Stomach (tissue), 9 donors: ENCODE results near the gene TSEN54. TPM values are rescaled to one million over a fixed set of nuclear protein-coding genes. Genes with fewer than 3 reads are reported as not detected.
A peak's percentile ranks its signal among the peaks of the same experiment; 100 is the strongest.

ENCODE experiments used
- DNase-seq, 2 donors: peaks; one replicate each; pipeline versions ENCODE4 v3.0.0 to v3.0.0-alpha.2; 2013 to 2019
- H3K27ac ChIP-seq, 5 donors: fragments of 200-600 bp in 4 of 5; sonication (generic) in 4 of 5; one replicate each; pipeline ENCODE4 v1.5.1; 2013 to 2019; ENCODE audit warnings: mild to moderate bottlenecking in 1 of 5, moderate library complexity in 1 of 5
- H3K27me3 ChIP-seq, 3 donors: fragments of 200-600 bp; sonication (generic); one replicate each; pipeline ENCODE4 v1.5.1; 2017 to 2019; ENCODE audit warnings: mixed run types in 1 of 3
- H3K36me3 ChIP-seq, 4 donors: fragments of 200-600 bp; sonication (generic); 1 replicate in 3 of 4; 2 replicates in 1 of 4; pipeline ENCODE4 v1.5.1; 2016 to 2019
- H3K4me1 ChIP-seq, 4 donors: fragments of 200-600 bp; sonication (generic); one replicate each; pipeline ENCODE4 v1.5.1; 2016 to 2019
- H3K4me3 ChIP-seq, 4 donors: fragments of 200-600 bp; sonication (generic) in 3 of 4; one replicate each; pipeline ENCODE4 v1.5.1; 2016 to 2019; ENCODE audit warnings: mild to moderate bottlenecking in 1 of 4
- H3K9me3 ChIP-seq, 4 donors: fragments of 200-600 bp; sonication (generic); one replicate each; pipeline ENCODE4 v1.5.1; 2016 to 2019
- EP300 ChIP-seq: sonication (generic); formaldehyde crosslinking; IDR thresholded peaks from one replicate; pipeline ENCODE4 v1.6.1; 2017; ENCODE audit warnings: antibody characterized with exemption
- POLR2A ChIP-seq, 4 donors: fragments of 450-650 bp; IDR thresholded peaks; one replicate each; pipeline ENCODE4 v1.6.1; 2016; ENCODE audit warnings: antibody characterized with exemption in 4 of 4, control low read depth in 2 of 4, mild to moderate bottlenecking in 1 of 4, moderate library complexity in 1 of 4
- POLR2AphosphoS5 ChIP-seq, 3 donors: sonication (generic); formaldehyde crosslinking; IDR thresholded peaks; one replicate each; pipeline ENCODE4 v1.6.1; 2016; ENCODE audit warnings: antibody characterized with exemption in 3 of 3
- WGBS, 5 donors: extraction: QIAGEN DNeasy Blood & Tissue Kit in 3 of 5; methylation state at CpG; one replicate each; pipeline versions ENCODE4 v1.1.5 to v1.1.7; 2013 to 2018; 5-methylcytosine and 5-hydroxymethylcytosine counted together
- intact Hi-C: fragments of 100-400 bp; cut with DNase I; formaldehyde crosslinking; loops from one replicate; pipeline ENCODE4 v1.15.1; 2023; ENCODE audit warnings: low total_unique reads
- polyA plus RNA-seq, 3 donors: library from polyadenylated mRNA; stranded (reverse); fragments of 200-250 nt; gene quantifications; one replicate each; pipeline ENCODE4 v1.2.3, GENCODE V29; 2013
- total RNA-seq, 5 donors: library from RNA; depleted of rRNA; stranded (reverse); fragments of >200 nt; gene quantifications; one replicate each; pipeline versions ENCODE4 v1.1.0 to v1.2.3, GENCODE V29; 2014 to 2016
- TF ChIP-seq, protein P1 (sequence below), 7 experiments: fragments of 450-650 bp in 4 of 7; fragments of 200-600 bp in 3 of 7; sonication (generic) in 3 of 7; IDR thresholded peaks; one replicate each; pipeline ENCODE4 v1.5.1; 2016 to 2019; ENCODE audit warnings: antibody characterized with exemption in 7 of 7, control low read depth in 2 of 7, mild to moderate bottlenecking in 1 of 7
- donor health status: healthy with polysubstance abuse.
- donor health status: Bipolar disorder and iron deficiency.
- donor health status: healthy.

Gene TSEN54
- total and polyA plus RNA-seq, 8 donors, result 13.2 to 219 (median 42.1) TPM

DNA sequence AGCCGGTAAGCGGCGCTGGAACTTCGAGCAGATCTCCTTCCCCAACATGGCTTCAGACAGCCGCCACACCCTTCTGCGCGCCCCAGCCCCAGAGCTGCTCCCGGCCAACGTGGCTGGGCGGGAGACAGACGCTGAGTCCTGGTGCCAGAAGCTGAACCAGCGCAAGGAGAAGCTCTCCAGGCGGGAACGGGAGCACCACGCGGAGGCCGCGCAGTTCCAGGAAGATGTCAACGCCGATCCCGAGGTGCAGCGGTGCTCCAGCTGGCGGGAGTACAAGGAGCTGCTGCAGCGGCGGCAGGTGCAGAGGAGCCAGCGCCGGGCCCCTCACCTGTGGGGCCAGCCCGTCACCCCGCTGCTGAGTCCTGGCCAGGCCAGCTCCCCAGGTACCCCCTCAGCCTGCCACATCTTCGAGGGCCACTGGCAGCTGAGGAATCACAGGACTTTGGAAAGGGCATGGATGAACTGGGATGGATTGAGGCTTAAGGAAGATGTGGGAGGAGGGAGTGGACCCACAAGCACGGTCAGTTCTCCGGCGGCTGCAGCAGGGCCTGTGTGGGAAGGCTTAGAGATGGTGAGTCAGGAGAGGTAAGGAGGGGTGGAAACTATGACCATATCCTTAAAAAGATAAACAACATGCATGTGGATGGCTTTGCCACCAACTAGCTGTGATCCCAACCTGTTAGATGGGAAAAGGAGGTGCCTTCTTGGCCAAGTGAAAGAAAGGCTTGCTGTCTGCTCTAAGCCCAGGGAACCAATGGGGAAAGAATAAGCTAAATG, 5.8 kb downstream of the TSEN54 start:
- no peak overlapping the region for H3K4me3 ChIP-seq
- peaks cover 31 to 54% (median 39%) of the 10 kb centered on the region in 4 donors for H3K4me1 ChIP-seq
- H3K9me3 ChIP-seq, result no peaks in the 10 kb centered on the region
- no peak overlapping the region for H3K27ac ChIP-seq
- TF ChIP-seq EP300 (no peak), POLR2AphosphoS5 (IDR thresholded peaks at IDR 0.05) (no peak), POLR2A (IDR thresholded peaks at IDR 0.05) (no peak)
- TF ChIP-seq, protein P1, sequence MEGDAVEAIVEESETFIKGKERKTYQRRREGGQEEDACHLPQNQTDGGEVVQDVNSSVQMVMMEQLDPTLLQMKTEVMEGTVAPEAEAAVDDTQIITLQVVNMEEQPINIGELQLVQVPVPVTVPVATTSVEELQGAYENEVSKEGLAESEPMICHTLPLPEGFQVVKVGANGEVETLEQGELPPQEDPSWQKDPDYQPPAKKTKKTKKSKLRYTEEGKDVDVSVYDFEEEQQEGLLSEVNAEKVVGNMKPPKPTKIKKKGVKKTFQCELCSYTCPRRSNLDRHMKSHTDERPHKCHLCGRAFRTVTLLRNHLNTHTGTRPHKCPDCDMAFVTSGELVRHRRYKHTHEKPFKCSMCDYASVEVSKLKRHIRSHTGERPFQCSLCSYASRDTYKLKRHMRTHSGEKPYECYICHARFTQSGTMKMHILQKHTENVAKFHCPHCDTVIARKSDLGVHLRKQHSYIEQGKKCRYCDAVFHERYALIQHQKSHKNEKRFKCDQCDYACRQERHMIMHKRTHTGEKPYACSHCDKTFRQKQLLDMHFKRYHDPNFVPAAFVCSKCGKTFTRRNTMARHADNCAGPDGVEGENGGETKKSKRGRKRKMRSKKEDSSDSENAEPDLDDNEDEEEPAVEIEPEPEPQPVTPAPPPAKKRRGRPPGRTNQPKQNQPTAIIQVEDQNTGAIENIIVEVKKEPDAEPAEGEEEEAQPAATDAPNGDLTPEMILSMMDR (IDR thresholded peaks at IDR 0.05), result no peak
- peaks cover 0 to 10% (median 0%) of the 10 kb centered on the region in 3 donors for H3K27me3 ChIP-seq
- no peak for DNase-seq
- intact Hi-C loops, result no loop called here
- H3K36me3 ChIP-seq, result peaks cover 12 to 49% (median 37%) of the 10 kb centered on the region in 4 donors
- WGBS, 5 donors, result 79 to 97% (median 86%) methylated on average over 30 to 33 of the region's 33 CpGs

- DNase-seq, result no peak
- Histone ChIP-seq H3K27me3 (peaks cover 0 to 10% (median 0%) of the 10 kb centered on the region in 3 donors), H3K27ac (peak overlapping the region in 1 of 5 donors; percentile 88), H3K36me3 (peaks cover 12 to 49% (median 37%) of the 10 kb centered on the region in 4 donors), H3K9me3 (no peaks in the 10 kb centered on the region), H3K4me1 (peaks cover 27 to 54% (median 34%) of the 10 kb centered on the region in 4 donors), H3K4me3 (no peak overlapping the region)
- intact Hi-C loops, result no loop called here
- 85 to 90% (median 87%) methylated on average over 7 of the region's 7 CpGs for WGBS, 5 donors
- TF ChIP-seq, protein P1 (IDR thresholded peaks at IDR 0.05), result no peak
- TF ChIP-seq POLR2A (IDR thresholded peaks at IDR 0.05), result no peak
- no peak for TF ChIP-seq EP300
- TF ChIP-seq POLR2AphosphoS5 (IDR thresholded peaks at IDR 0.05), result no peak
Measured at GRCh38 chr17:75523647-75524046, 7.3 kb downstream of the TSEN54 start.

- TF ChIP-seq, protein P1 (IDR thresholded peaks at IDR 0.05), result no peak
- TF ChIP-seq POLR2AphosphoS5 (IDR thresholded peaks at IDR 0.05) (no peak), POLR2A (IDR thresholded peaks at IDR 0.05) (no peak), EP300 (no peak)
- Histone ChIP-seq H3K4me3 (peak overlapping the region; percentile 62 to 72 (median 72)), H3K36me3 (peaks cover 8 to 46% (median 33%) of the 10 kb centered on the region in 4 donors), H3K27ac (peak overlapping the region; percentile 87 to 97 (median 88)), H3K27me3 (peaks cover 0 to 10% (median 0%) of the 10 kb centered on the region in 3 donors), H3K4me1 (peaks cover 27 to 52% (median 38%) of the 10 kb centered on the region in 4 donors), H3K9me3 (no peaks in the 10 kb centered on the region)
- DNase-seq, result no peak
- intact Hi-C loops, result no loop called here
- WGBS, 5 donors, result 14 to 26% (median 21%) methylated on average over 20 to 24 of the region's 24 CpGs
Measured at GRCh38 chr17:75524269-75524969, 8.1 kb downstream of the TSEN54 start.
